NT2/D1 (cell line): ENCODE data around the gene PSME3.

Experiments
- YY1 ChIP-seq: IDR thresholded peaks from 2 replicates; pipeline ENCODE4 v1.6.1; 2011; ENCODE audit not compliant: insufficient read length, insufficient read depth
- ZNF274 ChIP-seq: IDR thresholded peaks from 2 replicates; pipeline ENCODE4 v1.6.1; 2011; ENCODE audit warnings: mild to moderate bottlenecking, low read depth, low read length

- TF ChIP-seq YY1 = no peak
- TF ChIP-seq ZNF274 = no peak
These were observed 49.4 kb upstream of the PSME3 start for GRCh38 chr17:42783791-42784138.
